Stimulated activated CD4-positive, alpha-beta T cell treated with anti-CD3 and anti-CD28 coated beads, Interleukin-15, amount 100 ng/mL, for 24 hours (primary cell): ENCODE measurements around the gene EYS.
"Not testable (repeated sequence)": the region's sequence is repeated elsewhere in the genome, so short reads cannot be mapped to it uniquely, and the experiment has no call there.

Experiments
- DNase-seq: peaks from one replicate; pipeline ENCODE4 v3.0.0-alpha.2; 2020

EYS gene

DNA sequence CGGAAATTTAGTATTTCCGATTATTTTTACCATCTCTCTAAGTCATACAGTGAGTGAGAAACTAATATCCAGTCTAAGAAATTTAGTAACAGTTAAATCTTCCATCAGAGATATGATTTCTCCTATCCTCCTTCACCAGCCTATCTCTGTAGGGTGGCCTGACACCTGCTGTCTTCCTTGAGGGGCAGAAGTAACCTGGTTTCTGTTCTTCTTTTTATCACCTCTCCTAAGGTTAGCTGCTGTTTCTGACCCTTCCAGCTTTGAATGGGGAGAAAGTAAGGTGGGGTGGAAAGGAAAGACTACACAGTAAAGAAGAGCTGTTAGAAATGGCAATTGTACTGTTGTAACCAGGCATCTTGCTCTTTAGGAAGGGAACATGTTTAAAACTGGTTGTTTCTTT, 1623.8 kb downstream of the EYS start:
- DNase-seq, result no peak

DNA sequence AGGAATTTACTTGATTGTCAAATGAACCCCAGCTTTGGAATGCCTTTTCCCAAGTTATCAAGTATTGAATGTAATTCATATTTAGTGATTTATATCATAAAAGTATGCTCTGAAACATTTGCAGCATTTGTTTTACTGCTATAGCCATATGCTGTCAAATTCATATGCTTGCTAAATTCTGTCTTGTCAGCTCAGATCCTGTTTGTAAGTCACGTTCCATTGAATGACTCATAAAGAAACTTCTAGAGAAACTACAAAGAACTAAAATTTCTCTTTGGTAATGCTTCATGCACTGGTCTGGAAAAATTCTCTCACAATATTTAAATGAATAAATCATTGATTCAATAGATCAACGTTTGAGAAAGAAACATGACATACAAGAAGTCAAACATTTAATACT, 1625.6 kb downstream of the EYS start:
- DNase-seq, result no peak

DNA sequence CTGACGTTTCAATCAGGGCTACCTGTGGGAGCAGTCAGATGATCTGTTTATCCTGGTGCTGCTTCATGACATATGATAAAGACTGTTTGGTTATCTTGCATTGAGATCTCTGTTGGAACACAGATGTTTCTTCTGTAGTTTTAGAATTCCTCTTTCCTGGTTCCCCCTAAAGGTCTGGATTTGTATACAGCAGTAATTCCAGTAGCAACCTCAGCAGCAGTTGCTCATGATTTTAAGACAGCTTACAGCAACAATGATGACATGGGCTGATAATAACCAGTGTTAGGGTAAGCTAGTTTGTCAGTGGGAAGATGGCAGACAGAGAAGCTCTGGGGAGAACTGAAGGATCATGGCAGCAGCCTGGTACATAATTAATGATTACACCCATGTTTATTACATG, 1632.0 kb downstream of the EYS start:
- DNase-seq, result no peak

DNA sequence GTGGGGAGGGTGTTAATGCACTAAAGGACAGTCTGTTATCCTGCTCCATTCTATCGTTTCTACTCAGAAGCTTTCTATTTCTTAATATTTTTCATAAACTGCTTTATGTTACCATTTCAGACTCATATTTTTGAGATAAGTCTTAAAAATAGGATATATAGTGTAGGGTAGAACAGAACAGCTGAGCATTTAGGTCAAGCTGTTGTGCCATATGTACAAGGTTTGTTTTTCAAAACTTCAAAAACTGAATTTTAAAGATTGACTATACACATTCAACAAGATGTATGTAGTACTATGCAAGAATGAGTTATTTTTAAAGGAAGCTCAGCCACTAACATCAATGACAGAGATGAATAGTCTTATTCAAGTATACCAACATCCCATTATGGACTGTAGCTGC, 1634.3 kb downstream of the EYS start:
- DNase-seq, result no peak

DNA sequence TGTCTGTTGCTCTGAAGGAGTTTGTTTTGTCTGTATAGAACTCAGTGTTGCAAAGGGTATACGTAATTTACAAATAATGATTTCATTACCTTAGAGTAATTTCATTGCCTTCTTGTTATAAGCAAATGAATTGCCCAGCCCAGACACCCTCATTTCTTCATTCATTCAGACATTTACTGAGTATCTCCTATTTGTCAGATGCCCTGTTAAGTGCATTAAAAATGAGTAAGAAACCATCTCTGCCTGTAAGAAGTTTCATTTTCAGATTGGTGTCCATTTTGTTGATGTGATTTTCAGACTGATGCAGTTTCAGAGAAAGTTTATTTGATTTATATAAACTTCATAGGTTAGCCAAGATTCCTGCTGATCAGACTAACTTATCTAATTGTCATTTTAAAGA, 1642.1 kb downstream of the EYS start:
- no peak for DNase-seq

DNA sequence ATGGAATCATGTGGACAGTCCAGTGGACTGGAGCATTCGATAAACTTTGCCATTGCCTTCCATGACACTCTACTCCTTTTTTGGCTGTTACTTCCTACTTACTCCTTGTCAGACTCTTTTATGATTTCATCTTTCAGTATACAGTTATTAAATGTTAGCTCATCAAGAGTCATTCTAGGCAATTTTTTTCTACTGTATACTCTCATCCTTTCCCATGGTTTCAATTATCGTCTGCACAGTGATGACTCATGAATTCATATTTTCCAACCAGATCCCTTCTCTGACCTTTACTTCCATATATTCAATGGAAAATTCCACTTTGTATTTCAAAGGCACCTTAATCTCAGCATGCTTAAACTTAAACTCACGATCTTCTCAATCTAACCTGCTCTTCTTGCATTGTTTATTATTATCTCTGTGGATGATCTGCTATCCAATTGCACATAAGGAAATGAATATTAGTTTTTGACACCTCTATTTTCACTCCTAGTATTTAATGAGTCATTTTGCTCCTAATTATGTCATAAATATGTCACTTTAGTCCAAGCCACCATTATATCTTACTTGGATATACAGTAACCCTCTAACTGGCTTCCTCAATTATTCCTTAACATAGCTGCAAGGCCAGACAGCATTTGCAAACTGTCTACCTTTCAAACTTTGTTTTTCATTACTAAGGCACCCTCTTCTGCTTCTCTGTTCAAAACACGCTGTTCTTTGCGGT, 1643.9 kb downstream of the EYS start:
- no peak for DNase-seq

DNA sequence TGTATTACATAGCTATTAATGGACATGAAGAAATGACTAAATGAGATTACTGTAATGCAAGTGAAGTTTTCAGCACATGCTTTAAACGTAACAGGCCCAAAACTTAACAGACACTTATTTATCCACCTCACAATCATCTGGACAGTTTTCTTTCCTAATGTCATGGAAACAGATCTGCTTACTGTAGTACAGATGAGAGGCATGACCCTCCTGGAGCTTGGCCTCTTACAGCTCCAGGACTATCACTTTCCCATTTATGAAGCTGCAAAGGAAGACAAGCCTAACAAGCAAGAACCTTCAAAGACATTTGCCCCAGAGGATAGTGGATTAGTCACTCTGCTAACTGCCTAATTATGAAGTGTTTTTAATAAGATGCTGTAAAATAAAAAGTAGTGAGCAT, 1652.2 kb downstream of the EYS start:
- DNase-seq, result no peak

DNA sequence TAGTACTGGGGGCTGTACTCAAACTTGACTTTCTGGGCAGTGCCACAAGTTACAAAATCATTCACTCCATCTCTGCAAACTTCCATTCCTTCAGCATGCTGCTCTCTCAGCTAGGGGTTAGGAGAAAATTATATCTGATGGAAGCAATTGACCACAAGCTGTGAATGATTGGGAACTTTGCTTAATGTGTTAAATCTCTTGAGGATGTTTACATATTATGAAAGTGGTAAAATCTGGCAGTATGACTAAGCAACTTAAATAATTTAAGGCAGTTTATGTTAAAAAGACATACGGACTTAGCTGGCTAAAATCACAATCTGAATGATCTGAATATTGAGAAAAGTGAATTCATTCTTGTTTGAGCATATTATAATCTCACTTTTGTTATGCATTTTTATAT, 1656.4 kb downstream of the EYS start:
- DNase-seq, result no peak

DNA sequence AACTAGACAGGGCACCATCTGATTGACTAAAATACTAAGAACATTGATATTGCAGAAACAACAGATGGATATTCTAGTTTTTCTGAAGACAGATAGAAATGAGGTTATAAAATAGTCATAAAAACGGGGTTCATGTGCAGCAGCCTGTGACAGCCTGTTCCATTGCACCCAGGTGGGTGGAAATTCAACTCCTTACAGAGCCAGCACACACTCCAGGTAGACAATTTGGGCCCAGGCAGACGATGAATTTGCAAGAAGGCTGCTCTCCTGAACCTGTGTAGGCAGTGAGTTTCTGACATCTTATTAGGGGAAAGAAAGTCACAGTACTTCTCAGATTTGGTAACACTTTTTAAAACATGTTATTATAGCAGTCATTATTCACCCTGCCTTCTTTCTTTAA, 1657.3 kb downstream of the EYS start:
- DNase-seq, result no peak

DNA sequence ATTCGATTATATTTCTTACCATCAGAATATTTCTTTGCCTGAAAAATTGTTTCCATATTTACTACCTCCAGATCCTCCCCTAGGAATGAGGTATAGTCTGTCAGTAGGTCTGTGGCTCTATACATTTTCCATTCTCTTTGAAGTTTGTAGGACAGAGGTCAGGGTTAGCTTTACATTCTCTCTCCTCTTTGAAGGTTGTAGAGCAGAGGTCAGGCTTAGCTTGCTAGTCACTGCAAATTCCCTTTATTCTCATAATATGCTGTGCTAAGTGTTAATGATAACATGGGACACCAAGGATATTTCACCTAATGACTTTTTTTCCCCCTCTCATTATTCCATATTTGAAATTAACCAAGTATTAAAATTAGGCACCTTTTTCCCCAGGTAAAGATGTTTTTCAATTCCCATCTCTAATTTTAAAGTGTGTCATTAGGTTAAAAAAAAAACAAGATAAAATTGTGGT, 1660.2 kb downstream of the EYS start:
- DNase-seq, result no peak

DNA sequence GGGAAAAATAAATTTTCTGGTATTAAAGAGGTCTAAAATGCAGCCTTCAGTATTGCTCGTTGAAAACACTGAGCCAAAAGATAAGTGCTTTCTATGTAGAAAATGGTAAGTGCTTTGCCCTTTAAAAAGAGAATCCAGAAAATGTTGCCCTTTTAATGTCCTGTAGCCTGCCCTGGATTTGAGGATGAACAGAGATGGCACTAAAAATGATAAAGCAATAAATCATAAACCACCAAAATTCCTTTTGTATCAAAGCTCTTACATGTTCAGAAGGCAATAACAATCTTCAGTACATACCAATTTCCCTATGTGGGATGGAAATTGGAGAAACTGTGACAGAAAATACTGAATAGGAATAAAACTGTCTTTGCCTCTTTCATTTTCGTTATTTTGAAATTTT, 1665.7 kb downstream of the EYS start:
- DNase-seq, result no peak

DNA sequence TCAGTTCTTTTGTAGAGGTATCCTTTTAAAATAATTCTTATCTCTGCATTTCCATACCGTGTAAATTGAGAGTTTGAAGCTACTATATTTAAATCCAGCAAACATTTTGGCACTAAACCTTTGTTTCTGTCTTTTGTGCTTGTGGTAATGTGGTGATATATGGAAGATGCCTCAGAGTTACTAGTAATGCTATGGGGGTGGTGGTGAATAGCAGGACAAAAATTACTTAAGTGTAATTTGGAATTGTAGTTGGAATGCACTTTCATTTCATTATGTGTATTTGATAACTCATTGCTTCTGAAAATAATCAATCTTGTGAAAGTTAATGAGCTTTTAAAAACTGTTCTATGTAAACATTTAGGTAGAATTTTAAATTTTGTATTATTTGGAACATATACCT, 1666.9 kb downstream of the EYS start:
- DNase-seq, result no peak

DNA sequence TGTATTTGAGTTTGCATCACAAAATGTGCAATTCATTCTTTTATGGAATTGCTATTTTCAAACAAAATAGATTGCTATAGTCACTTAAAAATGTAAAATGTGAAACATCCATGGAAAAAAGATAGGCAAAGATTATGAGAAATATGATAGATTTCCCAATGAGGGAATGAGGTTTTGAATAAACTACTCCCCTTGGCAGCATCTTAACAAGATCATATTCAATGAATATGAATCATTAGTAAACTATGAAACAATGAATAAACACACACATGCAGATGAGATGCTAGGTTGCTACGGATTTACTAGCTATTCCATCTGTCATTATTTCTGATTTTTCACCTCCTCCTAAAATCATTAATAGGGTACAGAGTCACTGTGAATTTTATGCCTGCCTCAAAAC, 1669.6 kb downstream of the EYS start:
- DNase-seq, result no peak

DNA sequence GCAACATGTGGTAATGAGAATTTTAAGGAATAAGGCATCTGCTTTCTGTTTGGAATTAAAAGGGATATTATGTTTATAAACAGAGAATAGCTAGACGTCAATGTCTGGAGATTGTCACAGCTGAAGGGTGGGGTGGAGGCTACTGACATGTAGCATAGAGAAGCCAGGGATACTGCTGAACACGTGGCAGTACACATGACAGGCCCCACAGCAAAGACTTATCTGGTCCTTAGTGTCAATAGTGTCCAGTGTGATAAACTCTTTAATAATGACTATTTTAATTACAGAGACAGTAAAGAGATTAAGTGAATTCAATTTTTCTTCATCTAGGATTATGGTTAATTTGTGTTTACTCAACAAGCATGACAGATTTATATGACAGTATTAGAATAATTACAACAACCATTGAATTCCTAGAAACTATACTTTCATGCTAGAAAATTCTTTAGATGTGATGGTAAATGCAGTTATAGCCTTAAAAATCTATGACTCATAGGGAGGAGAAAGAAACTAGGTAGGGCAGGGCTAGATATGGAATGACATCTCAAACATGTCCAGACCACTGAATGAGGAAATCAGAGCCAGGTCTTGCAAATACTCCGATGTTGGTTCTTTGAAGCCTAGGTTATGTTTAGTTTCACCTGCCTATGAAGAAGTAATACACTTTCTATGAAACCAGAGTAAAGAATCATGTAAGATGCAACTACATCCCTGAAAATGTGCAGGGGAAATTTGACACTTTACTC, 1671.9 kb downstream of the EYS start:
- no peak for DNase-seq

DNA sequence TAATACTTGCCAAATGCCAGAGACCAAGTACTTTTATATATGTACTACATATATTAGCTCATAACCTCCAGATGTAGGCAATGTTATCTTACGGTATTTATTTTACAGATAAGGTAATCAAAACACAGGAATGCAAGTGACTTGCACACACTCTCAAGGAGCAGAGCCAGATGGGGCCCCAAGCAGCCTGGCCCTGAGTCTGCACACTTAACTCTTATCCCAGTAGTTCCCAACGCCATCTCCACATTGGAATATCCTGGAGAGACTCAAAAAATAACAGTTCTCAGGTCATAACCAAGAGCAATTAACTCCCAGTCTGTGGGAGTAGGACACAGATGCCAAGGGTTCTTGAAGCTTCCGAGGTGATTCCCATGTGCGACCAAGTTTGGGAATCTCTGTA, 1672.7 kb downstream of the EYS start:
- no peak for DNase-seq

DNA sequence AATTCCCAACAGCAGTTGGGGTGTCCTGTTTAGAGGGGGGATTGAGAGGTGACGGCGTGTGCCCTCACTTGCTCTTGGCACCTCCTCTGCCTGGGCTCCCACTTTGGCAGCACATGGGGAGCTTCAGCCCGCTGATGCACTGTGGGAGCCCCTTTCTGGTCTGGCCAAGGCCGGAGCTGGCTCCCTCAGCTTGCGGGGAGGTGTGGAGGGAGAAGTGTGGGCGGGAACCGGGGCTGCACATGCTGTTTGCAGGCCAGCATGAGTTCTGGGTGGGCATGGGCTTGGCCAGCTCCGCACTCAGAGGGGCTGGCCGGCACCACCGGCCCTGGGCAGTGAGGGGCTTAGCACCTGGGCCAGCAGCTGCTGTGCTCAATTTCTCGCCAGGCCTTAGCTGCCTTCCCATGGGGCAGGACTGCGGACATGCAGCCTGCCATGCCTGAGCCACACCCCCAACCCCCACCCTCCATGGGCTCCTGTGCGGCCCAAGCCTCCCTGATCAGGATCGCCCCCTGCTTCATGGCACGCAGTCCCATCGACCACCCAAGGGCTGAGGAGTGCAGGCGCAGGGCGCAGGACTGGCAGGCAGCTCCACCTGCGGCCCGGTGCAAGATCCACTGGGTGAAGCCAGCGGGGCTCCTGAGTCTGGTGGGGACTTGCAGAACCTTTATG, 1675.9 kb downstream of the EYS start:
- DNase-seq, result not testable (repeated sequence)

DNA sequence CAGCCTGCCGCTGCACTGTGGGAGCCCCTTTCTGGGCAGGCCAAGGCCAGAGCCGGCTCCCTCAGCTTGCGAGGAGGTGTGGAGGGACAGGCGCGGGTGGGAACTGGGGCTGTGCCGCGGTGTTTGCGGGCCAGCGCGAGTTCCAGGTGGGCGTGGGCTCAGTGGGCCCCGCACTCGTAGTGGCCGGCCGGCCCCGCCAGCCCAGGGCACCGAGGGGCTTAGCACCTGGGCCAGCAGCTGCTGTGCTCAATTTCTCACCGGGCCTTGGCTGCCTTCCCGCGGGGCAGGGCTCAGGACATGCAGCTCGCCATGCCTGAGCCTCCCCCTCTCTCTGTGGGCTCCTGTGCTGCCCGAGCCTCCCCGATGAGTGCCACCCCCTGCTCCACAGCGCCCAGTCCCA, 1683.3 kb downstream of the EYS start:
- no peak for DNase-seq

DNA sequence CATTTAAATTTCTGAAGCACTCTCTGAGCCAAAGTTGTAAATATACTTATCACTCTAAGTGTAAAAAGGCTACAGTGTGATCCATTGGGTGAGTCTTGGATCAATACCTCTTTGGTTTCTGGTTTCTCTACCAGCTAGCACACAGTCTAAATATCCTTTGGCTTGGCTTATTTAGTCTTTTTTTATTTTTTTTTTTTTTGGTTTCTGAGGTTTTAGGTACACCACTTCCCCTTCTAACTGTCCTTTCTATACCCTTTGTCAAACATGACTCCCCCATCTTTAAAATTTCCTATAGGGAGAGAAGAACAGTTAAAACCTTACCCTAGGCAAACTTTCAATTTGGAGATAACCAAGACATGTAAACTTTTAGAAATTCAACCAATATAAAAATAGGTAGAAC, 1692.4 kb downstream of the EYS start:
- DNase-seq, result no peak

DNA sequence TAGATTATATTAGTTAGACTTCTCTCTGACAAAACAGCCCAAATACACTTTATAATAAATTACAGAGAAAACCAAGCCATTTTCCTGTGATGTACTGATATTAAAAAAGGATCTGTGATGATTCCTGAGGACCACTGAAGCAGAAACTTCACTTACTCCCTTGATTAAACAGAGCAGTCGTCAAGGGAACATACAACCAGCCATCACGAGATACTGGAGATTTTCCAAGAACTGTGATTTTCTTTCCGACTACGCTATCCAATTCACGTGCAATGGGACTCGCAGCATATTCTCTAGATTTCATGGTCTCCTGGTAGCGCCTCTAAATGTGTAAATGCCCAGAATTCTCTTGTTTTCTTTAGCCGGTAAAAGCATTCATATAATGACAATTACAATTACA, 1694.0 kb downstream of the EYS start:
- no peak for DNase-seq

DNA sequence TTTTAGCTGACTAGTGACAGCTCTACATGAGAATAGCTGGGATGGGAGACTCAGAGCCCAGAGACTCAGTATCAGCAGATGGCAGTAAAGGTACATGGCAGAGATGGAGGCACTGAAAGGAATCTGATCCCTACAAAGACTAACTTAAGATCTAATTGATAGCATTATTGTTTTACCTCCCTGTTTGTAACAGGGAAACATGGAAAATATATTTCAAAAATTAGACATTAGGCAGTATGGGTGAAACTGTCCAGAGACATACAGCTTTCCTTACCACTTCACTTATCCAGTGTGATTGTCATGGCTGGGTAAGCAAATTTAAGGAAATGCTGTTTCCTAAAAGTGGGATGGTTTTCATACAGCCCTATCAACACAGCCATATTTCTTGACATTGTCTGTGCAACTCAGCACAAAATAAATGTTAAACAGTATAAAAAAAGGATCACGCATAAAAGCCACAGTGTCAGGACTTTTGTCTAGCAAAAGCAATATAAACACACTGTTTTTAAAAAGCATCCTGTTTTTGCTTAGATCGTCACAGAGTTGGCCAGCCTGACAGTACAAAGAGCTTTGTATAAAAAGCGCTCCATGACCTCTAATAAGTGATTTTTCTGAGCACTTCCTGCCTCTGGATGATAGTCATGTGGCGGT, 1694.5 kb downstream of the EYS start:
- no peak for DNase-seq

DNA sequence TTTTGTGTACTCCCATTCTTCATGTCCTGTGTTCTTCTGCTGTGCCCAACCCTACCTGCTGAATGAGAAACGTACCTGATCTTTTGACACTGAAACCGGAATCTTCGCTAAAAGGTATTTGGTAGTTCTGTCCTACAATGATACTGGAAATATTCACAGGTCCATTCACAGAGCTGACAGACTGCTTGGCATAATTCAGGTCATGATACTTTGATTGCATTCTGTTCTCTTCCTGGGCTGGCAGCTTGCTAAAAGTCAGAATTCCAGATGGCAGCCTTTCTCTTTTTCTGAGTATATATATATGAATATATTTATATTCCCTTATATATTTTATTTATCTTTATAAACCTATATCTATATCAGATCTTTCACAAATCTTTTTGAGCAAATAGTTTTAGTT, 1696.4 kb downstream of the EYS start:
- no peak for DNase-seq

DNA sequence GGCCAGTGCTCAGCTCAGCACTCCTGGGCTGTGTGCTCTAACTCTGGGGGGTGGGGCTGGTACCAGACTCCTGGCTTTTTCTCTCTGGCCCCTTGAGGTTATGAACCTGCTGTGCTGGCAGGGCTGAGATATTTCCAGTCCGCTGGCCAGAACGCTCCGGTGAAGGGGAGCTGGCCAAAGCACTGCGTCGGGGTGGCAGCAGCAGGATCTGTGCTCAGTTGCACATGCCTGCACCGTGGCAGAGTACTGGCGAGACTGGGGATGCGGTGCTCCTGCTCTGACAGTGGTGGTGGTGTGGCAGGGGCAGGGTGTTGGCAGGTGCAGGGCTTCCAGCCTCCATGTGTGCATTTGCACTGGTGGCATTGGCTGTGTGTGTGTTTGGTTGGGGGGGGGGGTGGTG, 1697.0 kb downstream of the EYS start:
- no peak for DNase-seq

DNA sequence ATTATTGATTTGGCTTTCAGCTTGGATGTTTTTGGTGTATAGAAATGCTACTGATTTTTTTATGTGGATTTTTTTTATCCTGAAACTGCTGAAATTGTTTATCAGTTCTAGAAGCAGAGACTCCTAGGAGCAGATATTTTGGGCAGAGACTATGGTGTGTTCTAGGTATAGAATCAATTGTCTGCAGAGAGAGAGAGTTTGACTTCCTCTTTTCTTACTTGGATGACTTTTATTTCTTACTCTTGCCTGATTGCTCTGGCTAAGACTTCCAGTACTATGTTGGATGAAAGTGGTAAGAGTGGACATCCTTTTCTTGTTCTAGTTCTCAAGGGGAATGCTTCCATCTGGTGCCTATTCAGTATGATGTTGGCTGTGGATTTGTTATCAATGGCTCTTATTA, 1700.8 kb downstream of the EYS start:
- no peak for DNase-seq
